Endothelial cell of umbilical vein (primary cell): Measurements from ENCODE around the gene PGLYRP4. TPM values are rescaled to one million over a fixed set of nuclear protein-coding genes. Genes with fewer than 3 reads are reported as not detected.

Experiments
- BruUV-seq: library from RNA; stranded (reverse); fragments of 400-500 nt; replicated peaks from 2 replicates; lab custom pipeline; 2021; lab: Mats Ljungman, UMichigan
- CTCF ChIA-PET: fragments of 300-600, 350-600 bp; sonication (Branson Sonifier 250); formaldehyde crosslinking; loops from one replicate; lab custom pipeline; 2021; ENCODE audit warnings: antibody characterized with exemption, inconsistent platforms; lab: Charles Lee
- POLR2A ChIA-PET: fragments of 300-600, 350-600 bp; sonication (Branson Sonifier 250); formaldehyde crosslinking; loops from one replicate; lab custom pipeline; 2021; ENCODE audit warnings: antibody characterized with exemption, inconsistent platforms; lab: Charles Lee
- DNase-seq: peaks from one replicate; pipeline ENCODE4 v3.0.0-alpha.2; 2011; ENCODE audit warnings: low read depth, low spot score
- FAIRE-seq: peaks from 2 replicates; lab custom pipeline; 2011; peaks lifted over from hg19 to GRCh38; lab: Jason Lieb, UNC
- H2AFZ ChIP-seq: 2 replicates; pipeline ENCODE4 v1.6.0; 2012; ENCODE audit warnings: low read depth, low read length, control low read depth, inconsistent platforms
- H3K27ac ChIP-seq: 2 replicates; pipeline ENCODE4 v1.5.1; 2011; ENCODE audit warnings: low read depth, mild to moderate bottlenecking, control low read depth, low read length, moderate library complexity; ENCODE audit not compliant: insufficient read depth
- H3K27me3 ChIP-seq, 2 experiments: 2 replicates each; pipeline versions ENCODE4 v1.6.0 to v1.6.1; 2011; ENCODE audit warnings: low read length in 2 of 2, mixed read lengths in 1 of 2; ENCODE audit not compliant: control insufficient read depth in 2 of 2, insufficient read depth in 2 of 2
- H3K36me3 ChIP-seq, 2 experiments: 2 replicates in 1 of 2; 3 replicates in 1 of 2; pipeline ENCODE4 v1.5.1; 2011; ENCODE audit warnings: low read length in 2 of 2, mild to moderate bottlenecking in 1 of 2, moderate library complexity in 1 of 2; ENCODE audit not compliant: control insufficient read depth in 2 of 2, insufficient read depth in 2 of 2; ENCODE audit errors: extremely low read depth in 1 of 2
- H3K4me1 ChIP-seq: 3 replicates; pipeline ENCODE4 v1.5.1; 2011; ENCODE audit warnings: mild to moderate bottlenecking, low read length; ENCODE audit not compliant: control insufficient read depth, insufficient read depth; ENCODE audit errors: extremely low read depth
- H3K4me2 ChIP-seq: 2 replicates; pipeline ENCODE4 v1.6.1; 2011; ENCODE audit warnings: low read length, control low read depth, mixed read lengths; ENCODE audit not compliant: insufficient read depth
- H3K4me3 ChIP-seq, 3 experiments: fragments of 200-600 bp in 1 of 3; sonication (generic), shearing (Covaris generic) in 1 of 3; replicated peaks in 1 of 3; 2 replicates each; pipeline ENCODE4 v1.5.1; 2011 to 2016; ENCODE audit warnings: control low read depth in 3 of 3, low read length in 3 of 3, mild to moderate bottlenecking in 2 of 3, inconsistent platforms in 1 of 3, low read depth in 1 of 3, moderate library complexity in 1 of 3; ENCODE audit not compliant: insufficient read depth in 1 of 3
- H3K79me2 ChIP-seq: 2 replicates; pipeline ENCODE4 v1.6.0; 2012; ENCODE audit warnings: low read length, inconsistent platforms; ENCODE audit not compliant: control insufficient read depth, insufficient read depth
- H3K9ac ChIP-seq: replicated peaks from 2 replicates; pipeline ENCODE3; 2011; ENCODE audit warnings: low read length, control low read depth; ENCODE audit not compliant: insufficient read depth; ENCODE audit errors: extremely low read depth
- H3K9me1 ChIP-seq: replicated peaks from 3 replicates; pipeline ENCODE4 v1.6.0; 2011; ENCODE audit warnings: mild to moderate bottlenecking, low read length; ENCODE audit not compliant: control insufficient read depth, insufficient read depth; ENCODE audit errors: extremely low read depth
- H3K9me3 ChIP-seq: replicated peaks from 2 replicates; pipeline ENCODE4 v1.5.1; 2012; ENCODE audit warnings: low read length, inconsistent platforms; ENCODE audit not compliant: control insufficient read depth, insufficient read depth
- H4K20me1 ChIP-seq: replicated peaks from 2 replicates; pipeline ENCODE3; 2011; ENCODE audit warnings: mild to moderate bottlenecking, low read length; ENCODE audit not compliant: control insufficient read depth, insufficient read depth; ENCODE audit errors: extremely low read depth
- CTCF ChIP-seq, 2 donors: IDR thresholded peaks; 1 replicate in 1 of 2; 2 replicates in 1 of 2; pipeline ENCODE4 v1.5.1; 2011; ENCODE audit warnings: low read length in 2 of 2, mild to moderate bottlenecking in 2 of 2, moderate library complexity in 2 of 2, control low read depth in 1 of 2, inconsistent platforms in 1 of 2, low read depth in 1 of 2; ENCODE audit not compliant: insufficient read depth in 1 of 2; ENCODE audit errors: extremely low read depth in 1 of 2
- EZH2 ChIP-seq: IDR thresholded peaks from 2 replicates; pipeline ENCODE4 v1.6.1; 2012; ENCODE audit warnings: borderline replicate concordance, low read depth, mild to moderate bottlenecking, moderate library complexity, low read length, inconsistent platforms; ENCODE audit not compliant: severe bottlenecking
- FOS ChIP-seq: IDR thresholded peaks from 2 replicates; pipeline ENCODE4 v1.6.1; 2011; ENCODE audit warnings: mild to moderate bottlenecking, low read length, moderate library complexity, borderline replicate concordance; ENCODE audit not compliant: insufficient read depth
- GATA2 ChIP-seq: IDR thresholded peaks from 2 replicates; pipeline ENCODE4 v1.7.0; 2011; ENCODE audit warnings: low read depth, mild to moderate bottlenecking, moderate library complexity, mixed read lengths, low read length; ENCODE audit not compliant: insufficient read length, insufficient read depth
- JUN ChIP-seq: IDR thresholded peaks from 2 replicates; pipeline ENCODE4 v1.6.1; 2011; ENCODE audit warnings: borderline replicate concordance, low read depth; ENCODE audit not compliant: insufficient read length, insufficient read depth
- MAX ChIP-seq: IDR thresholded peaks from 2 replicates; pipeline ENCODE4 v1.6.1; 2011; ENCODE audit not compliant: insufficient read depth, insufficient read length
- MYC ChIP-seq: IDR thresholded peaks from one replicate; pipeline ENCODE4 v1.6.1; 2011; ENCODE audit warnings: mild to moderate bottlenecking, low read depth, low read length
- POLR2A ChIP-seq: IDR thresholded peaks from 2 replicates; pipeline ENCODE4 v1.6.1; 2012; ENCODE audit warnings: low read depth, mild to moderate bottlenecking, control low read depth, low read length
- POLR2AphosphoS5 ChIP-seq: IDR thresholded peaks from 2 replicates; pipeline ENCODE4 v1.6.1; 2012; ENCODE audit warnings: low read depth, mild to moderate bottlenecking, control low read depth, low read length, moderate library complexity; ENCODE audit not compliant: insufficient read depth
- dilution Hi-C: fragments of 300-500 bp; cut with MboI; formaldehyde crosslinking; loops from one replicate; pipeline ENCODE4 v1.15.0; 2019; ENCODE audit warnings: low sequenced_read_pairs; ENCODE audit not compliant: extremely low pct_ligation_motif_present
- intact Hi-C: fragments of 100-400 bp; cut with micrococcal nuclease; formaldehyde crosslinking; loops from one replicate; pipeline ENCODE4 v1.10.0; 2022
- polyA plus RNA-seq, 4 experiments: library from polyadenylated mRNA; depleted of rRNA in 3 of 4; stranded (reverse) in 3 of 4; unstranded in 1 of 4; fragments of >200 nt; gene quantifications; 2 replicates each; pipeline versions ENCODE4 v1.2.1 to v1.2.3, GENCODE V29; 2011 to 2012; ENCODE audit warnings: missing spikeins in 1 of 4
- total RNA-seq: library from RNA; stranded (reverse); gene quantifications from 2 replicates; pipeline ENCODE4 v1.2.3, GENCODE V29; 2021

PGLYRP4 gene
- total and polyA plus RNA-seq, 2 donors (not counting 3 experiments of a cell fraction or from before 2014, with no cell fraction given): not detected

DNA sequence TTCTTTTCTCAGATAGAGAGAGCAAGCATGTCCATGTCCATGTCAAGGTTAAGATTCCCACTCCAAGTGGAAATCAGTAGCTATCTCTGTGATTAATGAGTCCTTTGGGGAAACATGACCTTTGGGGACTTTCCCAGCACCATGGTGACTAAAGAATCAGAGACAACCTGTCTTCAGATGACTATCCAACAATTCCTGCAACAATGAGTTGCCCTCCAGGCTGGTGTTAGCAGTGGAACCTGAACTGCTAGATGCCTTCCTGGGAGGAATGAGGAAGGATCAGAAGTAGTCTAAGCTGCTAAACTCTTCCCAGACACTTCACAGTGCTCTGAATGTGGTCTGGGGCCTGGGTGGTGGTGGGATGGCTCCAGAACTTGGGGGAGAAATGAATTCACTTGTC lies 15.5 kb upstream of the PGLYRP4 start:
- H2AFZ ChIP-seq: no peak overlapping the region
- no peak overlapping the region for H3K4me2 ChIP-seq
- H3K27me3 ChIP-seq: no peaks in the 10 kb centered on the region
- no peaks in the 10 kb centered on the region for H3K9me3 ChIP-seq
- no peak for DNase-seq
- intact Hi-C loops: no loop called here
- H3K9me1 ChIP-seq: no peaks in the 10 kb centered on the region
- POLR2A ChIA-PET: no interaction called here
- H3K4me3 ChIP-seq: no peak overlapping the region
- CTCF ChIA-PET: interaction anchor here (1.5 kb wide), 1 partner anchor 131 kb away, joined by 5 read pairs; no protein-coding TSS in a partner anchor
- H3K4me1 ChIP-seq: no peaks in the 10 kb centered on the region
- no peaks in the 10 kb centered on the region for H4K20me1 ChIP-seq
- dilution Hi-C loops: no loop called here
- no peaks in the 10 kb centered on the region for H3K36me3 ChIP-seq
- no peak for TF ChIP-seq GATA2
- TF ChIP-seq POLR2A: no peak
- no peak for TF ChIP-seq MAX
- TF ChIP-seq POLR2AphosphoS5: no peak
- TF ChIP-seq FOS: no peak
- no peak for TF ChIP-seq MYC
- TF ChIP-seq JUN: no peak
- FAIRE-seq: no peak
- no peak overlapping the region for H3K27ac ChIP-seq
- no peaks in the 10 kb centered on the region for H3K79me2 ChIP-seq
- no peak overlapping the region for H3K9ac ChIP-seq
- no TSS peak for BruUV-seq

DNA sequence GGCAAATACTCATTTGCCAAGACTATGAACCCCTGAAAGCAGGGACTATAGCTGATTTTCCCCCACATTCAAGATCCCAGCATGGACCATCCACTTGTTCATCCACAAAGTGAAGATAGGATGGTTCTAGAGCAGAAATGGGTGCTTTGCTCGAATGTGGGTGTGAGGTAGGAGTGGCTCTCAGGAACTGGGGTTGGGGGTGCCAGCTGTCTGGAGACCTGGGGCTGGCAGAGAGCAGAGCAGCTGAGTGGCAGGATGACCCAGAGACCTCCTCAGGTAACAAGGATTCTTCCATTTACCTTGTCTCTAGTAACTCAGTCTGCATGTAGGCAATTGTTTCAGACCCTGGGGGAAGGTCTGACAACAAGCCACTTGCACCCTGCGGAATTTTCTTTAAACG lies 15.0 kb upstream of the PGLYRP4 start:
- Histone ChIP-seq H3K79me2 (no peaks in the 10 kb centered on the region), H3K9me3 (no peaks in the 10 kb centered on the region), H3K27me3 (no peaks in the 10 kb centered on the region), H3K4me3 (no peak overlapping the region), H3K27ac (no peak overlapping the region), H3K4me2 (no peak overlapping the region), H4K20me1 (no peaks in the 10 kb centered on the region), H3K9me1 (no peaks in the 10 kb centered on the region), H3K36me3 (no peaks in the 10 kb centered on the region), H3K4me1 (no peaks in the 10 kb centered on the region), H2AFZ (no peak overlapping the region), H3K9ac (no peak overlapping the region)
- no peak for FAIRE-seq
- BruUV-seq: no TSS peak
- intact Hi-C loops: no loop called here
- CTCF ChIA-PET: interaction anchor here (1.5 kb wide), 1 partner anchor 131 kb away, joined by 5 read pairs; no protein-coding TSS in a partner anchor
- TF ChIP-seq FOS (no peak), POLR2AphosphoS5 (no peak), POLR2A (no peak), MYC (no peak), GATA2 (no peak), EZH2 (no peak), MAX (no peak), JUN (no peak), CTCF (IDR thresholded peaks at IDR 0.05; ENCODE audit: extremely low read depth in 1 of 2, insufficient read depth in 1 of 2, low read depth in 1 of 2, low read length in 2 of 2) (no peak)
- POLR2A ChIA-PET: no interaction called here
- dilution Hi-C loops: no loop called here
- no peak for DNase-seq
